ELR (cell line): ENCODE measurements around the gene NAT16.
"Not testable (repeated sequence)": the region's sequence is repeated elsewhere in the genome, so short reads cannot be mapped to it uniquely, and the experiment has no call there.

Experiments used
- DNase-seq: peaks from one replicate; pipeline ENCODE4 v3.0.0-alpha.2; 2015; ENCODE audit warnings: low read depth

The NAT16 gene

DNA sequence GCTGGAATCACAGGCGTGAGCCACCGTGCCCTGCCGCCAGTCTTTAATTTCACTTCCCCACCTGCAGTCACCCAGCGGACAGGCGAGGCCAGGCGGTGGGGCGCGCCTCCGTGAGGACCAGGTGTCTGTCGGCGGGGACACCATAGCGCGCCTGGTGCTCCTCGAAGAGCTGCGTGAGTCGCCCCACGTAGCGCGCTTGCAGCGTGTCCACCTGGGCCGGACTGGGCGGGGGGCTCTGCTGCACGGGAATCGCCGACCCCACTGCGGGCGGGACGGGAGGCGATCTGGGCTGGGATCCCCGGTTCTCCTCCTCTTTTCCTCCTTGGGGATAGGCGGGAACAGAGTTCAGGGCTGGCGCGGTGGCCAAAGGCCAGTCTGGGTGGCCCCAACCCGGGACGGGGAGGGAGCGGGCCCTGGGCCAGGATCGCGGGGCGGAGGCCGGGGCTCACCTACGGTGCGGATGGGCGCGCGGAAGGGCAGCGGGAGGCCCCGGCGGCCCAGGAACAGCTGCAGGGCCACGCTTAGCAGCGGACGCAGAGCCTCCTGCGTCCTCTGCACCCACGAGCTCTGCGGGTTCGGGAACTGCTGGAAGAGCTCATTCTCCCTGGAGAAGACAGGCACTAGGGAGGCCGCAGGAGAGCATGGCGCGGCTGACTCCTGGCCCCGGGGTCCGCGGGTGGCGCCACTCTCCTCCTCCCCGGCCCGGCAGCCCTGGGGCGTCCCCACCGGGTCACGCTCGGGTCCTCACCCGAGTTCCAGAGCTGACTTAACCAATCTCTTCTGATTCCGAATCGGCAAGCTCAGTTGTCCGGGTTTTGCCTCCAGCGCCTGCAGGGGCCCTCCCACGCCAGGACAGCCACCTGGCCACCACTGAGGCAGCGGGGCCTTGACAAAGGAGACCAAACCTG lies 21.9 kb upstream of the NAT16 start:
- DNase-seq, result no peak

DNA sequence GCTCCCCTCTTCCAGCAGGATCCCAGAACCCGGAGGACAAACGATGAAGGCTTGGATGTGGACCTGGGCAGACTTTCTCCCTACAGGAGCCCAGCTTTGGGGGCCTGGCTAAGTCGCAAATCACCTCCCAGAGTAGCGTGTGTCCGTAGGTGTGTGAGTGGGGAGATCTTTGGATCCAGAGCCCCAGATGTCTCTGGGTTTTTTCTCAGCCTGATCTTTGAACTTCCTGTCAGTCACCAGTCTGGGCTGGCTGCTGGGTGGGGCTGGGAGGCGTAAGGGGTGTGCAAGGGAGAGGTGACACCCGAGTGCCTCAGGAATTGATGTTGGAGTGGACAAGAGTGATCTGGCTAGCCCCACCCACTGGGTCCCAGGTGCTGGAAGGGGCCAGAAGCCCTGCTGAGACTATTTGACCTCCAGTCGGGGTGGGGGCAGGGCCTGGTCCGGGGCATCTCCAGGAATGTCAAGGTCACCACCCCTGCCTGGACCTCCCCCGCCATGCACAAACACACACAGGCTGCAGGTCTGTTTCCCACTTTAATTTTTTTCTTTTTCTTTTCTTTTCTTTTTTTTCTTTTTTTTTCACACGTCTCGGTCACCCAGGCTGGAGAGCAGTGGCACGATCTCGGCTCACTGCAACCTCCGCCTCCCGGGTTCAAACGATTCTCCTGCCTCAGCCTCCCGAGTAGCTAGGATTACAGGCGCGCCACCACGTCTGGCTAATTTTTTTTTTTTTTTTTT lies 20.9 kb upstream of the NAT16 start, which contains the start of gene MOGAT3:
TSS of gene MOGAT3 (minus strand) at position 175 of the 738 bp plus-strand sequence. CDS start 182 bp downstream, outside the sequence.
- DNase-seq, result no peak

DNA sequence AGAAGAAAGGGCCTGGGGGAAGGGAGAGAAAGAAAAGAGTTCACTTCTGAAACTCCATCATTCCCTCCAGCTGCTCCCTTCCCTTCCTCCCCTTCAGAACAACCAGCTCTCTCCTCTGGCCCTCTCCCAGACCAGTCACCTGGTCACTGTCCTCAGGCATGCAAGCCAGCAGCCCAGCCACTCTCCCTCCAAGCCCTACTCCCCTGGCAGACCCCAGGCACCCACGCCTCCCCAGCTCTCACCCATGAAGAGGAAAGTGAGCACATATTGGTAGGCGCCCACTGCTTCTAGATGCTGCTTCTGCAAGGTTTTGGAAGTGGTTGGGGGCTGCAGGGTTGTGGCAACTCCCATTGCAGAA lies 20.4 kb upstream of the NAT16 start:
- DNase-seq, result no peak

DNA sequence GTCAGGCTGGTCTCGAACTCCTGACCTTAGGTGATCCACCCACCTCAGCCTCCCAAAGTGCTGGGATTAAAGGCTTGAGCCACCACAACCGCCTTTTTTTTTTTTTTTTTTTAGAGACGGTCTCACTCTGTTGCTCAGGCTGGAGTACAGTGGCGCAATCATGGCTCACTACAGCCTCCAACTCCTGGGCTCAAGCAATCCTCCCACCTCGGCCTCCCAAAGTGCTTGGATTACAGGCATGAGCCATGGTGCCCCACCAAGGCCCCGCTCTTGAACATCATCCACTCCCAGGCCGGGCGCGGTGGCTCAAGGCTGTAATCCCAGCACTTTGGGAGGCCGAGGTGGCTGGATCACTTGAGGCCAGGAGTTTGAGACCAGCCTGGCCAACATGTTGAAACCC lies 19.4 kb upstream of the NAT16 start:
- not testable (repeated sequence) for DNase-seq

DNA sequence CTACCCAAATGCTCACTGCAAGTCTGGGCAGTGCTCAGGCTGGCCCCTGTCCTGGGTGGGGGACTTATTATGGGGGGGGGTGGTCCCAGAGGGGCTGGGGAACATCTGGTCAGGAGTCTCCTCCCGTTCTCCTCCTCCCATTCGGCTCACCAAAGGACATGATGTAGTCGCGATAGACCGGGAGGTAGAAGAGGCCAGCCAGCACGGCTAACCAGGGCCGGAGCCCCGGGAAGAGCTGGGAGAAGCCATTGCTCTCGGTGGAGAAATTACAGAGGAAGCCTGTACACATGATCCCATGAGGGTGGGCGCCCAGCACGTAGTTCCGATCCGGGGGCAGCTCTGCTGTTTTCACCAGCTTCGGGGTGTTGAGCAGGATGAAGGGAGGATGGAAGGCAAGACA lies 18.4 kb upstream of the NAT16 start:
- DNase-seq, result no peak

DNA sequence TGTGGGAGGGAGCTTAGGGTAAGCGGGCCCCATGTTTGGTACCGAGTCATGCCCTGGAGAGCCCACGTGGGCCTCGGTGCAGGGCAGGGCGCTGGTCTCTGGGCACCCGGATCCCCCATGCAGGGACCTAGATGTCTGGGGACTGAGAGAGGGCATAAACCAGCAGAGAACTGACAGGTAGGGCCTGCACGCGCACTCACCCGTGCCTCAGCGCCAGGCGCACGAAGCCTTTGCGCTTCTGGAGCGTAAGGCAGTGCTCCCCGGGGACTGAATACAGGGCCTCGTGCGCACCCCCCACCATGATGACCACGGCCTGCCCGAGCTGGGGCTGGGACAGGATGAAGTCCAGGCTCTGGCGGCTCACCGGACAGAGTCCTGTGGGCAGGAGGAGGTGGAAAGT lies 17.9 kb upstream of the NAT16 start:
- DNase-seq, result no peak

DNA sequence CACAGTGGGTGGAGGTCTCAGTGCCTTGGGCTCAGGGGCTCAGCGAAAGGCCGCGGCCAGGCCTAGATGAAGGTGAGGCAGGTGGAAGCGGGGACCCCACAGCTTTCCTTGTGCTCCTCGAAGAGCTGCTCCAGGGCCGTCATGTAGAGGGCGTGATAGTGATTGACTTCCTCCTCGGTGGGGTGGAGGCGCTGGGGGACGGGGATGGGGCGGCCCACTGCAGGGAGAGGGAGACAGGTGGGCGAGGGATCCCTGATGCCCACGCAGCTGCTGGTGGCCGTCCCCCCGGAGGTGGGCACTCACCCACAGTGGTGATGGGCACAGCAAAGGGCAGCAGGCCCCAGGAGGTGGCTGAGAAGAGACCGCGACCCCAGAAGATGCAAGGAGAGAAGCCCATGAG lies 15.8 kb upstream of the NAT16 start:
- DNase-seq, result no peak

DNA sequence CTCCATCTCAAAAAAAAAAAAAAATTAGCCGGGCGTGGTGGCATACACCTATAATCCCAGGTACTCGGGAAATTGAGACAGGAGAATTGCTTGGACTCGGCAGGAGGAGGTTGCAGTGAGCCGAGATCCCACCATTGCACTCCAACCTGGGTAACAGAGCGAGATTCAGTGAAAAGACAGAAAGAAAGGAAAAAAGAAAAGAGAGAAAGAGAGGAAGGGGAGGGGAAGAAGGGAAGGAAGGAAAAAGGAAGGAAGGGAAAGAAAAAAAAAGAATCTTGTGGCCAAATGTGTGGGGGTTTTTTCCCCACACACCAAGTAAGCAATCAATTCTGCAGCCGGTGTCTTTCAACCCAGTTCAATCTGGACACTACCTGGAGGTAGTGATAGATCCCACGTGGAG lies 9.0 kb upstream of the NAT16 start:
- DNase-seq, result no peak

DNA sequence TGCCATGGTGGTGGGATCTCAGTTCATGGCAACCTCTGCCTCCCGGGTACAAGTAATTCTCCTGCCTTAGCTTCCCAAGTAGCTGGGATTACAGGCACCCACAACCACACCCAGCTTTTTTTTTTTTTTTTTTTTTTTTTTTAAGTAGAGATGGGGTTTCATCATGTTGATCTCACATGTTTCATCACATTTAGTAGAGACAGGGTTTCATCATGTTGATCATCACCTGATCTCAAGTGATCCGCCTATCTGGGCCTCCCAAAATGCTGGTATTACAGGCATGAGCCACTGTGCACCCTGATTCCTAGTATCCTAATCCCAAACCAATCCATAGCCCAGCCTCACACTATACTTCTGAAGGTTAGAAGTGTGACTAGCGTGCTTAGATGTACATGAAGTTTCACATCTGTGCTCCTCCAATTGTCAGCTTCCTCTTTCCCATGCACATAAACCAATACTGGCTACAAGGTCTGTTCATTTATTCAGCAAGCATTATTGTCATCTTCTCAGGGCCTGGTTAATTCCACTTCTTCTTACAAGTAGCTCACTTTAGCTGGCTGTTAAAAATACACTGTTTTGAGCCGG lies 6.8 kb upstream of the NAT16 start:
- no peak for DNase-seq

DNA sequence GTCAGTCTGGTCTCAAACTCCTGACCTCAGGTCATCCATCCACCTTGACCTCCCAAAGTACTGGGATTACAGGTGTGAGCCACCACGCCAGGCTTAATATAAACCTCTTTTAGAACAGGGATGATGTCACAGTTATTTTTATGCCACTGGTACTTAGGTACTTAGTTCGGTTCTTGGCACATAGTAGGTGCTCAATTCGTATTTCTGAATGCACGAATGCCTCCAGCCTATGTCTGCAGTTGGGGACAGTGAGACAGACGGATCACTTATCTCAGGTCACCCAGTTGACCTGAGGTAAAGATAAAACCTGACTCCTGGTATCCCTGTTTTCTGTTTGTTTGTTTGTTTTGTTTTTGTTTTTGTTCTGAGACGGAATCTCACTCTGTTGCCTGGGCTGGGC lies 6.1 kb upstream of the NAT16 start:
- DNase-seq, result no peak

DNA sequence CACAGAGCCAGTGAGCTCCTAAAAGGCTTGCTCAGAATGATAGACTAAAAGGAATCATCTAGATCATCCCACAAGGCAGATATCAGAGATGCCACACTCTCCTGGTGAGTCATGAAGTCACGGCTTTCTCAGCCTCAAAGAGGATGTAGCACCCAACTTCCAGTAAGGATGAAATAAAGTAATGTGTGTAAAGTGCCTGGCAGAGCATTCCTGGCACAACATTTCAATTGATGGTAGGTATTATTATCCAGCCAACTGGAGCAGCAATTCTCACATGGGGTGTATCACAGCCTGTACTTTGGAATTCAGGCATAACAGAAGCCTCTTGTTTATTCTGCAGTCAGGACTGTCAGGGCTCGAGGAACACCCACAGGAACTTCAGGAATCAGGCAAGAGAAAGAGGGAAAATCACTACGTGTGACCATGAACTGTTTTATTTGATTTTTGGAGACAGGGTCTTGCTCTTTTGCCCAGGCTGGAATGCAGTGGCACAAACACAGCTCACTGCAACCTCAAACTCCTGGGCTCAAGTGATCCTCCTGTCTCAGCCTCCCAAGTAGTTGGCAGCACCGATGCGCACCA lies 5.3 kb upstream of the NAT16 start:
- DNase-seq, result peak; percentile 66

DNA sequence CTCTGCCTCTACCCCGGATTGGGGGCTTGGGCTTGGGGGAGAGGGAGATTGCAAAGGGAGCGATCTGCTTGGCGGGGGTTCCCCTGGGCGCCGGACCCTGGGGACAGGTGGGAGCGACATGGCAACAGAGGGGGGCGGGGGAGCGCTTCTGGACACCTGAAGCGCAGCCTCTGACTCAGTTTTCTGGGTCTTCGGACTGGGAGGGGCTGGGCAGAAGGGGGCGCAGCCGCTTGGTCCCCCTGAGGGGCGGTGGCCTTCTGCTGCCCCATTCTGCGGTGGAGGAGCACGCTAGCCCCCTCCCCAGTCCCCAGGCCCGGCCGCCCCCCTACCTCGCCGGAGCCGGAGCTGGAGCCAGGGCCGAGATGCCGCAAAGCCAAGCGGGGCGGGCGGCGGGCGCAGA lies 380 bp downstream of the NAT16 start:
- DNase-seq, result no peak

DNA sequence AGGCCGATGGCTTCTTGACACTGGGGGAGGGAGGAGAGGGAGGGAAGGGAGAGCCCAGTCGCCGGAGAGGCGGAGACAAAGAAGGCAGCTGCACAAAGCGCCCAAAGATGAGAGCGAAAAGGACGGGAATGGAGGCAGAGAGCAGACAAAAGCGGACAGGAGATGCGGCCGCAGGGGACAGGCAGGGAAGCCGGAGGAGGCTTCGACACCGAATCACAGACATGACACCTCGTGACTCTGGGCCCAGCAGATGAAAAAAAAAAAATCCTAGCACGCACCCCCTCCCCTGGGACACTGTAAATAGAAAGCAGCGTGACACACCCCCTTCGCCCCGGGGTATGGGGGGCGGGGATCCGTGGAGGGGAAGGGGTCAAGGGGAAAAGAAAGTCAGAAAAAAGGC lies 976 bp downstream of the NAT16 start:
- DNase-seq, result no peak

DNA sequence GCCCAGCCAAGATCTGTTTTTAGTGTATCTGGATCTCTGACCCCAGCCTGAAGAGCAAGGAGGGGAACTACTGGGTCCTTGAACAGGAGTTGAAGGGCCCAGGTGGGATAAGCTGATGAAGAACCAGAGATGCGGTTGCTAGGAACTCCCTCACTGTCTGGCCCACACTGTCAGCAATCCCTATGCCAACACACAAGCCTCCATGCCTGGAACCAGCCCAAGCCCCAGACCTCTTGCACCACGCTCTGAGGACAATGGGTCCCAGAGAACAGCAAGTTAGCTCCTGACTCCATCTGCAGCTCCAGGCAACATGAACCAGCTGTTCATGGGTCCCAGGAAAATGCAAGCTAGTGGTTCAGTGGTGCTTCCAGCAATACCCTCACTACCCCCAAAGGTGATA lies 2.4 kb downstream of the NAT16 start:
- no peak for DNase-seq

DNA sequence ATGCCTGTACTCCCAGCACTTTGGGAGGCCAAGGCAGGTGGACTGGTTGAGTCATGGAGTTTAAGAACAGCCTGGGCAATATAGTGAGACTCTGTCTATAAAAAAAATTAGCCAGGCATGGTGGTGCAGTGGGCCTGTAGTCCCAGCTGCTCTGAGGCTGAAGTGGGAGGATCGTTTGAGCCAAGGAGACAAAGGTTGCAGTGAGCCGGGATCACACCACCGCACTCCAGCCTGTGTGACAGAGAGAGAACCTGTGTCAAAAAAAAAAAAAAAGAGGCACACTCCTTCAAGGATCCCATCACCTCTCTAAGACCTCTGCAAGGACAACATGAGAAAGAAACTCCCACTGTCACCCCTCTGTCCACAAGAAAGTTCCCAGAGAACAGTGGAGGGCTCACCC lies 4.4 kb downstream of the NAT16 start:
- no peak for DNase-seq

DNA sequence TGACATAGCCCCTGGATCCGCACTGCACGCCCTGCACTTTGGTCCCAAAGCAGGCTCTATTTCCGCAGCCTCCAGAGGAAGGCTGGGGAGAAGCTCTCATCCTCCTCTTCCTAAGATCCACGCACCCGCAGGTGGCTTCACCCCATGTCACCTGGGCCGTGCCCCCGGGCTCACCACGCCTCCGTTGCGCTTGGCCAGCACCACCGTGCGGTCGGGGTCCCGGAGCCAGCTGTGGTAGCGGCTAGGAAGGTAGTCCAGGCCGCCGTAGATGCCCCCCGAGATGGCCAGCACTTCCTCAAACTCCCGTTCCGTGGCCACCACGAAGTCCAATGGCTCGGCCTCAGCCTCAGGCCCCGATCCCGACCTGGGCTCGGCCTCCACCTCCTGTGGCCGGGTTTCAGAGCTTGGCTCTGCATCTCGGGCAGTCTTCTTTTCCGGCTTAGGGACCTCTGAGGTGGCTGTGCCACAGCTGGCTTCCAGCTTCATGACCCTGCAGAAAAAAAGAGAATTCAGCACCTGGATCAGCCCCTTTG lies 5.7 kb downstream of the NAT16 start:
- DNase-seq, result no peak

DNA sequence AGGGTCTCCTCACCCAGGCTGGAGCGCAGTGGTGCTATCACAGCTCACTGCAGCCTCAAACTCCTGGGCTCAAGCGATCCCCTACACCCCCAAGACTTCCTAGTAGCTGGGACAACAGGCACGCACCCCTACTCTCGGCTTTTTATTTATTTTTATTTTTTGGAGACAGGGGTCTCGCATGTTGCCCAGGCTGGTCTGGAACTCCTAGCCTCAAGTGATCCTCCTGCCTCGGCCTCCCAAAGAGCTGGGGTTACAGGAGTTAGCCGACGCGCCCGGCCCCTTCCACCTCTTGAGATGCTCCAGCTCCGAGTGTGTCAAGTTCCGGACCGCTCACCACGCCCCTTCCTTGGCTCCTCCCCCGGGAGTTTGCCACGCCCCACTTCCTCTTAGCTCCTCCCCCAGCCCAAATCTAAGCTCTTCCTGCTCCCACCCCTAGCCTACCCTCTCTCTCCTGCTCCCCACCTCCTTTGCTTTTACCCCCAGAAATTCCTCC lies 6.3 kb downstream of the NAT16 start:
- peak; percentile 73 for DNase-seq

DNA sequence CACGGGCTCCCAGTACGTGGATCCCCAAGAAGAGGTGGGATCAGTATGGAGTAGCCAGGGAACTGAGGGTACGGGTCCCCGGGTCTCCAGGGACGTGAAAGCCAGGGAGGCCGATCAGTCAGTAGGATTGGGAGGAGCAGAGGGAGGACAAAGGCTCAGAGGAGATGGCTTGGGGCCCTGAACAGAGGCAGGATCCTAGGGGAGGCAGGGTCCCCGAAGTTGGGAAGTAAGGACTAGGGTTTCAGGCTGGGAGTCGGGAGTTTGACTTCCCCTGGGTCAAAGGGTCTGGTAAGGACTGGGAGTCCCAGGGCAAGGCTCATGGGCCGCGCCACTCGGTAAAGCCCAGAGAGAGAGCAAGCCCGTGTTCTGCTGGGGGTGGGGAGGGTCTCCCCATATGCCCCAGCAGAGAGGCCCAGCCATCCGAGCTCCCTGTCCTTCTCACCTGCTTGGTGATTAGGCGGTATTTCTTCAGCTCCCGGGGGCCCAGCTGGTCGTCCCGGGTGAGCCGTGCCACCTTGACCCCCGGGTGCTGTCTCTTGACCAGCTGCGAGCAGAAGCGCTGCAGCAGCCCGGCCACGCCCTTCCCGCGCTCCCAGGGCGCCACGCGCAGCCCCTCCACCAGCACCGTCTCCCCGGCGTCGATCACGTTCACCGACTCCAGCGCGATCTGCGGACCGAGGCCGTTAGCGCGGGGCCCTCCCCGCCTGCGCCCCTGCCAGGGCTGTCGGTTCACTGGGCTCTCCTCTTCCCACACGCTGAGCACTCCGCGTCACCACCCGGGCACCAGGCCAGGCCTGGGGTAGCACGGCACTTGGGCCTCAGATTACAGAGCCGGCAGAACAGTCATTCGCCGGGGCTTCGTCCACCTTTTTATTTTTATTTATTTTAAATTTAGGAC lies 7.0 kb downstream of the NAT16 start:
- peak; percentile 85 for DNase-seq

DNA sequence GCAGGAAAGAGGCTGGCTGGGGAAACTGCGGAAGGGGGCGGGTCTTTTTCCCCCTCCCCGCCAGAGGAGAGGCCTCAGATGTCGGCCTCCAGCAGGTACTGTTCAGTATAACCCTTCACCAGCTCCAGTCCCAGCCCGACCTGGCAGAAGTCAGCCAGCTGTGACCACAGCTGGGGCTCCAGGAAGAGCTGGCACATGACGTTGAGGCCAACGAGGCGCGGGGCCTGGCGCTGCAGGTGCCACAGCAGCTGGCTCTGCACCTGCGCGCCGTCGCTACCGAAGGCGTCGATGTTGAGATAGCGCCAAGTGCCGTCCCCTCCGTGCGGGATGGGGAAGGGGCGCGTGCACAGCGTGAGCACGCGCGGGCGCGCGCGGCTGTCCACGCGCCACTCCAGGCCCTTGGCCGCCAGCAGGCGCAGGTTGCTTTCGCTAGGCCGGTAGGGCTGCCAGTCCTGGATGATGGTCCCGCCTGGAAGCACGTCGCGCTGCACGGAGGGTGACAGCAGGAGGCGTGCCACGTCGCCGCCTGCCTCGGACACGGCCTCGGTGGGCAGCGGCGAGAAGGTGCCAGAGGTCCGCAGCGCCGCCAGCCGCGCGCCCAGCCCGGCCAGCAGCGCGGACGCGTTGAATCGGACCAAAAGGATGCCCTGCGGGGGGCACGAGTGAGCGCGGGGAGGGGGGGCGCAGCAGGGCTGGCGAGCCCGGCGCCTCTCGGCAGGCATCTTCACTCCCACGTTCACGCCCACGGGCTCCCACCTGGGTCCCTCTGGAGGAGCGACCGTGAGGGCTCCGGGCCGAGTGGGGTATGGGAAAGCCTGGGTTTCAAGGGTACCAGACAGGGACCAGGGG lies 7.9 kb downstream of the NAT16 start:
- DNase-seq, result no peak

DNA sequence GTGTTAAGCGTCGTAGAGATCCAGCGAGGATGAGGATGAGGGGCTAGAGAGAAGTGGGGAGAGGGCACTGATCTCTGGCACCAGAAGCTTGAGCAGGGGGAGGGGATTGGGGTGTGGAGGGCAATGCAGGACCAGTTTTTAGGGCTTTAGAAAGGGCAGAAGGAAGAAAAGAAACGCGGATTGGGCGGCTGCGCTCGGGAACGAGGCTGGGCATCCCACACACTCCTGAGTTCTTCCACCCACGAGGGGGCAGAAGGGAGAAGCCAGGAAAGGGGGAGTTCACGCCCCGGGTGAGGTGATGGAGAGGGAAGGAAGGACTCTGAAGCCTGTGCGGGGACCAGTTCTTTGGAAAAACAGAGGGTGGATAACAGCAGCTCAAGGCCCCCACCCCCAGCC lies 8.7 kb downstream of the NAT16 start:
- peak; percentile 33 for DNase-seq
